Mesenteric fat pad (tissue), 1 donor: ENCODE measurements around the gene GOLGA2. TPM values are rescaled to one million over a fixed set of nuclear protein-coding genes. Genes with fewer than 3 reads are reported as not detected.

Experiments used
- DNase-seq: peaks from one replicate; pipeline ENCODE4 v3.0.0-alpha.2; 2020; ENCODE audit warnings: low spot score
- total RNA-seq: library from RNA; stranded (reverse); fragmentation: NEBNext Ultra II Directional; extraction: Animal tissue kit (Norgen Biotek cat#: 25700); gene quantifications from one replicate; pipeline ENCODE4 v1.2.1, GENCODE V29; 2021
- donor health status: DM: yes; HTN: yes; CAD: no.

Gene GOLGA2
- total RNA-seq, 1 donor from 2014 or later = 130 TPM

DNA sequence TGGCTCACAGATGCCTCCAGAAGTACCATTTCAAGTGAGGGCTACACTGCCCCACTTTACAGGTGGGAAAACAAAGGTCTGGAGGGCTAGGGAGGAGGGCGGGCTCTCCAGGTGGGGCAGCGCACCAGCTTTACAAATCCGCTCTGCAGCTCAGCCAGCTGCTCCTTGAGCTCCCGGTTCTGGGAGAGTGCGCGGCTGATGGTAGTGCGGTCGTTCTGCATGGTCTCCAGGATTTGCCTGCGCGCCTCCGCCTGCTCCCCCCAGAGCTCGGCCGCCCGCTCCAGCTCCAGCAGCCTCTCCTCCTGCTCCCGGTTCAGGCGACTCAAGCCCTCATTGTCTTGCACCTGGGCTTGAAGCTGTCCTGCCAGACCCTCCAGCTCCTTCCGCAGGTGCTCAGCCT, 15.5 kb downstream of the GOLGA2 start:
- DNase-seq = no peak

- DNase-seq = no peak
These were observed 16.7 kb downstream of the GOLGA2 start for GRCh38 chr9:128259156-128259555.

- no peak for DNase-seq
These were observed 17.5 kb downstream of the GOLGA2 start for GRCh38 chr9:128258326-128258725.

GRCh38 chr9:128257907-128258306, 17.9 kb downstream of the GOLGA2 start:
- no peak for DNase-seq

- no peak for DNase-seq
These were observed 18.6 kb downstream of the GOLGA2 start for GRCh38 chr9:128257086-128257825.

DNA sequence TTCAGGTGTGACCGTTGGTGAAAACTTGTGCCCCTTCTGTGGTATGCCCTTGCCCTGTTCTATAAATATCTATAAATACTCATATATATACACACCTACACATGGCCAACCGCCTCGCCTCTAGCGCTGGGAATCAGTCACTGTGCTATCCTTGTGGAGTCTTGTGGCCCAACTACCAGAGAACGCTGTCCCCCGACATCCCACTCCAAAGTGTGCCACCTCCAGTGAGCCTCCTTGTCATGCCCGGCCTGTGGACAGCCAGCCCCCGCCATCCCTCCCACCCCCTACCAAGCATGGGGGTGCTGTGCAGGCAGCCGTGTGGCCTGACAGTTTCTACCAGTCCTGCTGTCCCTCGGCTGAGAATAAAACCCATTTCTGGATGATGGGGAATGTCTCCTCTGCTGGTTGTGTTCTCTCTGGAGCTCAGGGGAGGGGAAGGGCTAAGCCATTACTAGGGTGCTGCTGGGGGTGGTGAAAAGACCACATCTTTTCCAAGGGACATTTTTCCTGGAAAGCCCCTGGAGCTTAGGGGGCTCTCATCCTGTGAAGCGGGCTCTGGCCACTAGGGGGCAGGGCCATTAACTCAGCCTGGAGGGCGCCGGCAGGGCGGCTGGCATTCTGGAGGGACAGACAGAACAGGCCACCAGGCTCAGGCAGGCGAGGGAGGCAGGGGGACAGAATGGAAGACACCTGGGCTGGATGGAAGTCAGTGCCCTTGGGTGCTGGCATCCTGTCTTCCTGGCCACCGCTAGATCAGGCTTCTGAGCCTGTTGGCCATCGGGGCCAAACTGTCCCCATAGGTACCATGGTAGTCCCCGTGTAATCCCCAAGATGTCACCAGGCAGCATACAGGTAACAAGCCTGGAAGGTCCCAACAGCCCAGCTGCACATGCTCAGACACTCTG, 20.7 kb downstream of the GOLGA2 start:
- DNase-seq = no peak

DNA sequence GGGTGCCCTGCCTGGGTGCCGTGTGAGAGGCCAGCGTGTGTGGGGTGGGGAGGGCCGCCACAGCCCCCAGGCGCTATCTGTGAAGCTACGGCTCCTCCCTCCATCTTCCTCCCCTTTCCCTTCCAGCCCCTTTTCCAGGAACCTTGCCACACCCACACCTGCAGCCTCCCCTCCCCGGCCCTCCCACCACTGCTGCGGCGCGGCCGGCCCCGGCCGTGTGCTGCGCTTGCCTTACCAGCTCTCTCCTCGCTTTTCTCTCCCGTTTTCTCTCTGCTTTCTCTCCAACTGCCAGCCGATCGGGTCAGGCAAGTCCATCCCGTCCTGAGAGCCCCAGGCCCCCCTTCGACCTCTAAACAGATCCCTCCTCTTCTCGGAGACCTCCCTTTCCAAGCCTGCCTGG, 21.4 kb downstream of the GOLGA2 start:
- no peak for DNase-seq

GRCh38 chr9:128253991-128254346, 21.8 kb downstream of the GOLGA2 start:
- DNase-seq = no peak

- DNase-seq = no peak
These were observed 22.4 kb downstream of the GOLGA2 start for GRCh38 chr9:128253140-128253990.

- DNase-seq = no peak
These were observed 23.3 kb downstream of the GOLGA2 start for GRCh38 chr9:128252317-128253139.

- DNase-seq = no peak
These were observed 24.1 kb downstream of the GOLGA2 start for GRCh38 chr9:128251732-128252100.

DNA sequence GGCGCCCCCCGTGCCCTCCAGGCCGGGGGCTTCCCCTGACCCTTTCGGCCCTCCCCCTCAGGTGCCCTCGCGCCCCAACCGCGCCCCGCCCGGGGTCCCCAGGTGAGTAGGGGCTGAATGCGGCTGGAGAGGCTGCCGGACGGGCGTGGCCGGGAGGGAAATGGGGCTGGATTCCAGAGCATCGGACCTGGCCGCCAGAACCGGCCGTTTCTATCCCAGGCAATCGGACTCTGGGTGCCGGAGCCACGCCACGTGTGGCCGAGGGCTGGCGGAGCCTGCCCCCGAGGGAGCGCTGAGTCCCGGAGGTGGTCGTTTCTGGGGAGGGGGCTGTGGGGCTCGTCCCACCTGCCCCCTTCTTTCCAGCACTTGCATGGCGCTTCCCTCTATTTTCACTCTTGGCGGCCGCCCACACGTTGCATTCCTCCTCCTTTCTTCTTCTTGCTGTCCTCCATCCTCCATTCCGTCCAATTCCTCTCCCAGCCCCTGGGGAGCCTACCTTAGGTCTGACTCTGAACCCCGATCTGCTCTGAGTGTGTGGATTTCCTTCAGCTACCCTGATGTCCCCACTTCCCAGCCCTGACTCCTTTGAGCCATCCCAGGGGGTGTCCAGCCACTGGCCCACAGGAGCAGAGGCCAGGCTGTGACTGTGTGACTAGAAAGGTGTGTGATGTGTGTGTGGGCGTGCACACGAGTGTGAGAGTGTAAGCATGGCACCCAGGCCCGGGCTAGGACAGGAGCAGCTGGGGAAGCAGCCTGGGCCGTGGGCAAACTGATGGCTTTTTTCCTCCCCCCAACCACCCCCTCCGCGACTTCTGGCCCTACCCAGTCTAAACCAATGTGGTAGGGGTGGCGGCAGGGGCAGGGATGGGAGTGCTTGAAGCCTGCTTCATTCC, 24.7 kb downstream of the GOLGA2 start:
- no peak for DNase-seq

GRCh38 chr9:128249908-128250838, 25.6 kb downstream of the GOLGA2 start:
- DNase-seq = peak; percentile 95

DNA sequence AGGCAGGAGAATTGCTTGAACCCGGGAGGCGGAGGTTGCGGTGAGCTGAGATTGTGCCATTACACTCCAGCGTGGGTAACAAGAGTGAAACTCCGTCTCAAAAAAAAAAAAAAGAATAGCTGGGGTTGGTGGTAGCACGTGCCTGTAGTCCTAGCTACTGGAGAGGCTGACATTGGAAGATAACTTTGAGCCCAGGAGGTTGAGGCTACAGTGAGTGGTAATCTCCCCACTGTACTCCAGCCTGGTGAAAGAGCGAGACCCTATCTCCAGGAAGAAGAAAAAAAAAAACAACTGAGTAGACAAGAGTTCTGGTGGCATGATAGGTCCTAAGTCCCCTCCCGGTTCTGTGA, 26.3 kb downstream of the GOLGA2 start:
- DNase-seq = no peak

DNA sequence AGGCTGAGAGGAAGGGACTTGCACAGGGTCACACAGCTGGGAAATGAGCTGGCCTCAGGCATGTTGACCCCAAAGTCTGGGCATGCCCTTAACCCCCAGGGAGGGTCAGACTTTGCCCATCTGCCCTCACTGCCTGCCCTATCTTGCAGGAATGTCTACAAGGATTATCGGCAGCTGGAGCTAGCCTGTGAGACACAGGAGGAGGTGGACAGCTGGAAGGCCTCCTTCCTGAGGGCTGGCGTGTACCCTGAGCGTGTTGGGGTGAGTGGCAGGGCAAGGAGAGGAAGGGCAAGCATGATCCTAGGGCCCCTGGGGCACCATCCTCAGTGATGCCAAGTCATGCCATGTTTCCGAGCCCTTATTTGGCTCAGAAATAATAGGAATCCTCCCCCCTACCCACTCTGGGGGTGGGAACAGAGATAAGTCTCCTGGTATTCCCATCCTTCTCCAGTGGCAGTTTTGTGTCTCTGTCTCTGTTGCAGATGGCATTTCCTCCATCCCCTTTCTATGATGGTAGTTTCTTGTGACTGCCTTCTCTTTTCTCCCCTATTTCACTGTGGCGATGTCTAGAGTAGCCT, 28.5 kb downstream of the GOLGA2 start:
- DNase-seq = no peak

- no peak for DNase-seq
These were observed 29.3 kb downstream of the GOLGA2 start for GRCh38 chr9:128246471-128246870.

DNA sequence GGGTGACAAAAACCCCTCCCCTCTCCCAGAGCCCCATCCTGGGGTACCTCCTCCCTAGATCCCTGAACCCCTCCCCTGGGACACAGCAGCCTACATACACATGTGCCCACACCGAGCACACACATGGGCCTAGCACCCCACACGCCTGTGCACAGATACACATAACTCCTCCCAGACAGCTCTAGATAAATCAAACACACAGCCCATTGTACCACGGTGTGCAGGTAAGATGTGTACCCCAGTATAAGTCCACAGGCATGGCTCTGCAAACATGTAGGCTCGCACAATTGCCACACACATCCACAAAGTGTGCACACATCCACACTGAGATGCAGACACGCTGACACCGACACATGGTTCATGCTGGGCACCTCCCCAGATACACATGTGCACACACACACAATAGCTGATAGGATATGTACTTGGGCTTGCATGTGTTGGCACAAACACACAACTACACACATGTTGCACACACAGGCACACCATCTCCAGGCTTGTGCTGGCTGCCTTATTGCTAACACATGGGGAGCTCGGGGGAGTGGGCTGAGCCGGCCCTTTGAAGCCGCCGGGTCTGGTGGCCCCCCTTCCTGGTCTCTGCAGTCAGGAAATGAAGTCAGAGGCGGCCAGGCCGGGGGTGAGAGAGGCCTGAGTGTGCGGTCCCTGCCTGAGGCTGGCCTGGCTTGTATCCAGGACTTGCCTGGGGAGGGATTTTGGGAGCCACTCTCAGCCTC, 30.2 kb downstream of the GOLGA2 start:
- DNase-seq = no peak

- no peak for DNase-seq
These were observed 31.0 kb downstream of the GOLGA2 start for GRCh38 chr9:128244837-128245231.
